Heart left ventricle (tissue), 13 donors: Measurements from ENCODE around the gene SSU72.

Experiments
- POLR2A ChIP-seq, 2 donors: fragments of 450-650 bp; IDR thresholded peaks; one replicate each; pipeline ENCODE4 v1.6.1; 2017; ENCODE audit warnings: antibody characterized with exemption in 2 of 2, mild to moderate bottlenecking in 2 of 2, moderate library complexity in 2 of 2
- TF ChIP-seq, protein P1 (sequence below), 12 donors: fragments of 200-600 bp; sonication (generic) in 4 of 12; IDR thresholded peaks; one replicate each; pipeline versions ENCODE4 v1.5.0 to v1.8.0; 2018 to 2022; ENCODE audit warnings: antibody characterized with exemption in 12 of 12, mild to moderate bottlenecking in 5 of 12
- donor health status: ischemic (EF 13 %, LVEDD 7.1; RV severe dilation, severe dysfunction).
- donor health status: DM: no; HTN: yes; CAD: no.
- donor health status: DM: no; HTN: no; CAD: no.
- donor health status: ischemic (EF 25% LVEDD 6.9; RV normal size, moderate dysfunction).
- donor health status: ischemic (EF 25% LVEDD 5.7; RV mildly dilated, moderate dysfunction).
- donor health status: ischemic (EF 35%, LVEDD 5.7; RV mildly dilated, moderate dysfunction).
- donor health status: nonischemic (EF 11% LVEDD 7.7; RV severe dilation, severe dysfunction).
- donor health status: DM: yes; HTN: yes; CAD: no.
- donor health status: PGD.
- donor health status: ischemic (EF 29% LVEDD 5.4; RV normal size, mild dysfunction).
- donor health status: nonischemic (EF 23%, LVEDD 6.1; RV moderate dilation, normal function).

DNA sequence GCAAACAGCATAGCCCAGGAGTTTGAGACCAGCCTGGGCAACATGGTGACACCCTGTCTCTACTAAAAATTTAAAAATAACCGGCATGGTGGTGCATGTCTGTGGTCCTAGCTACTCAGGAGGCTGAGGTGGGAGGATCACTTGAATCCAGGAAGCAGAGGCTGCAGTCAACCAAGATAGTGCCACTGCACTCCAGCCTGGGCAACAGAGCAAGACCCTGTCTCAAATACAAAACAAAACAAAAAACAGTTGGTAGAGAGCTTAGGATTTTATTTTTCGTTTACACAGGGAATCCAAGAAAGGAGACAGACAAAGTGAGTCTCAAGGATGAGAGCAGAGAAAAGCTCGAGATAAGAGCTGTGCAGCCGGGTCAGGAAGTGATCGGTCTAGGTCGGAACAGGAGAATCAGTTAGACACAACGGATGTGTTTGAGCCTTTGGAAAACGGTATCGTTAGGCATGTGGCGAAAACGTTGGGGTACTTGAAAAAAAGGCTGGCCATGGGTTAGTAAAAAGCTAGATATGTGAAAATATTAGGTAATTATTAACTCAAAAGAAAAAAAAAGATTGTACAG lies 38.9 kb upstream of the SSU72 start:
- no peak for TF ChIP-seq POLR2A (IDR thresholded peaks at IDR 0.05)
- TF ChIP-seq, protein P1, sequence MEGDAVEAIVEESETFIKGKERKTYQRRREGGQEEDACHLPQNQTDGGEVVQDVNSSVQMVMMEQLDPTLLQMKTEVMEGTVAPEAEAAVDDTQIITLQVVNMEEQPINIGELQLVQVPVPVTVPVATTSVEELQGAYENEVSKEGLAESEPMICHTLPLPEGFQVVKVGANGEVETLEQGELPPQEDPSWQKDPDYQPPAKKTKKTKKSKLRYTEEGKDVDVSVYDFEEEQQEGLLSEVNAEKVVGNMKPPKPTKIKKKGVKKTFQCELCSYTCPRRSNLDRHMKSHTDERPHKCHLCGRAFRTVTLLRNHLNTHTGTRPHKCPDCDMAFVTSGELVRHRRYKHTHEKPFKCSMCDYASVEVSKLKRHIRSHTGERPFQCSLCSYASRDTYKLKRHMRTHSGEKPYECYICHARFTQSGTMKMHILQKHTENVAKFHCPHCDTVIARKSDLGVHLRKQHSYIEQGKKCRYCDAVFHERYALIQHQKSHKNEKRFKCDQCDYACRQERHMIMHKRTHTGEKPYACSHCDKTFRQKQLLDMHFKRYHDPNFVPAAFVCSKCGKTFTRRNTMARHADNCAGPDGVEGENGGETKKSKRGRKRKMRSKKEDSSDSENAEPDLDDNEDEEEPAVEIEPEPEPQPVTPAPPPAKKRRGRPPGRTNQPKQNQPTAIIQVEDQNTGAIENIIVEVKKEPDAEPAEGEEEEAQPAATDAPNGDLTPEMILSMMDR (IDR thresholded peaks at IDR 0.05) = no peak
